Measurements from ENCODE around the gene FOXA1.

DNA sequence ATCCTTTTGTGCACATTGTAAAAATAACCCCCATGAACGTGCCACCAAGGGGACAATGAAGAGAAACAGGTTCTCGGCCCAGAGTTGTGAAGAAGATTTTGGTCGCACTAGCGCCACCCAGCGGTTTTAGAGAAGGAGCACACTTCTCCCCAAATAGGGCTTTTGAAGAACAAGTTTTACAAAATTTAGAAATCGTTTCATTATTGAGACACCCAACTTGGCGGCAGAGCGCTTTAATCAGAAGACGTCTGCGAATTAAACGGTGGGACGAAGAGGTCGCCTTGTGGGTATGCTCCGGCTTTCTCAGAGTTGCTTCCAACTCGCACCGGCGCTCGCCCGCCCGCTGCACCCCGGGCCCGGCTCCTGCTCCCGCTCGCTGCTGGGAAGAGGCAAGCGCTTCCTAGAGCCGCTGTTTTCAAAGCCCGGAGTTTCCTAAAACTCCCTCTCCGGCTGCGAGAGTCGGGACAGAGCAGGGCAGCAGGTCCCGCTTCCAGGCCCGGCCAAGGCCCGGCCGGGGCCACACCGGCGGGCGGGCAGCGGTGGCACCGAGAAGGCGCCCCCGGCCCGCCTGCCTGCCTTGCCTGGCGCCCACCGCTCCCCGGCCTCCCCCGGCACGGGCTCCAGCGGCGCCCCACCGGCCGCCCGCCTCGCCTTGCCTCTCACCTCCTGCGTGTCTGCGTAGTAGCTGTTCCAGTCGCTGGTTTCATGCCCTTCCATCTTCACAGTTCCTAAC is 645 bp downstream of the FOXA1 start:
- no peak for TF ChIP-seq POLR2AphosphoS5 (IDR thresholded peaks at IDR 0.05)
- TF ChIP-seq, protein P1, sequence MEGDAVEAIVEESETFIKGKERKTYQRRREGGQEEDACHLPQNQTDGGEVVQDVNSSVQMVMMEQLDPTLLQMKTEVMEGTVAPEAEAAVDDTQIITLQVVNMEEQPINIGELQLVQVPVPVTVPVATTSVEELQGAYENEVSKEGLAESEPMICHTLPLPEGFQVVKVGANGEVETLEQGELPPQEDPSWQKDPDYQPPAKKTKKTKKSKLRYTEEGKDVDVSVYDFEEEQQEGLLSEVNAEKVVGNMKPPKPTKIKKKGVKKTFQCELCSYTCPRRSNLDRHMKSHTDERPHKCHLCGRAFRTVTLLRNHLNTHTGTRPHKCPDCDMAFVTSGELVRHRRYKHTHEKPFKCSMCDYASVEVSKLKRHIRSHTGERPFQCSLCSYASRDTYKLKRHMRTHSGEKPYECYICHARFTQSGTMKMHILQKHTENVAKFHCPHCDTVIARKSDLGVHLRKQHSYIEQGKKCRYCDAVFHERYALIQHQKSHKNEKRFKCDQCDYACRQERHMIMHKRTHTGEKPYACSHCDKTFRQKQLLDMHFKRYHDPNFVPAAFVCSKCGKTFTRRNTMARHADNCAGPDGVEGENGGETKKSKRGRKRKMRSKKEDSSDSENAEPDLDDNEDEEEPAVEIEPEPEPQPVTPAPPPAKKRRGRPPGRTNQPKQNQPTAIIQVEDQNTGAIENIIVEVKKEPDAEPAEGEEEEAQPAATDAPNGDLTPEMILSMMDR (IDR thresholded peaks at IDR 0.05): peak; percentile 22 to 73
